ENCODE results near the gene PCSK1. TPM values are rescaled to one million over a fixed set of nuclear protein-coding genes. Genes with fewer than 3 reads are reported as not detected.
"Not testable (repeated sequence)": the region's sequence is repeated elsewhere in the genome, so short reads cannot be mapped to it uniquely, and the experiment has no call there.

PCSK1 gene
- total RNA-seq, 1 donor from 2014 or later: 0.41 TPM

DNA sequence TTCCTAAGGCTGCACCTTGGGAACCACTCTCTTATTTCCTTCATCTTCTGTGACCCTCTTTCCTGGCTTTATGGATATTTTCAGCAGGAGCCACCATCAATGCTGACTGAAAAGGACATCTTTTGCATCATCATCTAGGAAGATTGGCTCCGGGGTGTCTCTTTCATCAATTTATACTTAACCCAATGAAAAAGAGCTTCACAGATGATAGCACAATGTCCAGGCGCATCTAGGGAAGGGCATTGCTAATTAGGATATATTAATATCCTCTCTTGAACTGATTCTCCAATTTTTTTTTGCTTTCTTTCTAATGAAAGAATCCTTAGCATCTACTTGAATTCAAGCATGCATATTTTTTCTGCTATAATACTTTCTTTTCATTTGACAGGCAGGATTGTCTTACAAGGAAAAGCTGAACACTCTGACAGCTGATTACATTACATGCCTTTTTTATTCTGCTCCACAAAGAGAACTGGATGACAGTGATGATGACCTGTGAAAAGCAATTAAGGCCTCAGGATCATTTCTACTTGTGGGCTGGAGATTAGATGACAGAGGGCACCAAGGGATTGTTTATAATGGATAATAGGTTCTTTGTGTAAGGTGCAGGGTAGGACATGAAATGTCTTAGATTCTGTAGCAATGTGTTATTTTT, 60.2 kb downstream of the PCSK1 start:
- H3K27ac Mint-ChIP-seq (ENCODE audit: unreplicated experiment): no peak overlapping the region
- no peak for DNase-seq (ENCODE audit: low spot score)
- H3K4me1 Mint-ChIP-seq (ENCODE audit: unreplicated experiment): peaks cover 3% of the 10 kb centered on the region
- no peaks in the 10 kb centered on the region for H3K27me3 Mint-ChIP-seq (ENCODE audit: unreplicated experiment)
- TF ChIP-seq, protein P1, sequence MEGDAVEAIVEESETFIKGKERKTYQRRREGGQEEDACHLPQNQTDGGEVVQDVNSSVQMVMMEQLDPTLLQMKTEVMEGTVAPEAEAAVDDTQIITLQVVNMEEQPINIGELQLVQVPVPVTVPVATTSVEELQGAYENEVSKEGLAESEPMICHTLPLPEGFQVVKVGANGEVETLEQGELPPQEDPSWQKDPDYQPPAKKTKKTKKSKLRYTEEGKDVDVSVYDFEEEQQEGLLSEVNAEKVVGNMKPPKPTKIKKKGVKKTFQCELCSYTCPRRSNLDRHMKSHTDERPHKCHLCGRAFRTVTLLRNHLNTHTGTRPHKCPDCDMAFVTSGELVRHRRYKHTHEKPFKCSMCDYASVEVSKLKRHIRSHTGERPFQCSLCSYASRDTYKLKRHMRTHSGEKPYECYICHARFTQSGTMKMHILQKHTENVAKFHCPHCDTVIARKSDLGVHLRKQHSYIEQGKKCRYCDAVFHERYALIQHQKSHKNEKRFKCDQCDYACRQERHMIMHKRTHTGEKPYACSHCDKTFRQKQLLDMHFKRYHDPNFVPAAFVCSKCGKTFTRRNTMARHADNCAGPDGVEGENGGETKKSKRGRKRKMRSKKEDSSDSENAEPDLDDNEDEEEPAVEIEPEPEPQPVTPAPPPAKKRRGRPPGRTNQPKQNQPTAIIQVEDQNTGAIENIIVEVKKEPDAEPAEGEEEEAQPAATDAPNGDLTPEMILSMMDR (IDR thresholded peaks at IDR 0.05; ENCODE audit: unreplicated experiment): no peak
- H3K9me3 Mint-ChIP-seq (ENCODE audit: unreplicated experiment): peaks cover 4% of the 10 kb centered on the region
- H3K36me3 Mint-ChIP-seq (ENCODE audit: low read depth, unreplicated experiment): no peaks in the 10 kb centered on the region
- no peak overlapping the region for H3K4me3 Mint-ChIP-seq (ENCODE audit: unreplicated experiment)

GRCh38 chr5:96370976-96371375, 62.1 kb downstream of the PCSK1 start:
- Mint-ChIP-seq H3K9me3 (ENCODE audit: unreplicated experiment) (peaks cover 4% of the 10 kb centered on the region), H3K4me3 (ENCODE audit: unreplicated experiment) (no peak overlapping the region), H3K27ac (ENCODE audit: unreplicated experiment) (no peak overlapping the region), H3K27me3 (ENCODE audit: unreplicated experiment) (no peaks in the 10 kb centered on the region), H3K36me3 (ENCODE audit: low read depth, unreplicated experiment) (no peaks in the 10 kb centered on the region), H3K4me1 (ENCODE audit: unreplicated experiment) (peaks cover 3% of the 10 kb centered on the region)
- TF ChIP-seq, protein P1 (IDR thresholded peaks at IDR 0.05; ENCODE audit: unreplicated experiment): no peak
- DNase-seq (ENCODE audit: low spot score): no peak

- not testable (repeated sequence) for H3K4me3 Mint-ChIP-seq (ENCODE audit: unreplicated experiment); H3K4me1 Mint-ChIP-seq (ENCODE audit: unreplicated experiment); DNase-seq (ENCODE audit: low spot score); H3K27ac Mint-ChIP-seq (ENCODE audit: unreplicated experiment); H3K9me3 Mint-ChIP-seq (ENCODE audit: unreplicated experiment); H3K27me3 Mint-ChIP-seq (ENCODE audit: unreplicated experiment); H3K36me3 Mint-ChIP-seq (ENCODE audit: low read depth, unreplicated experiment)
Measured at GRCh38 chr5:96367337-96367736, 65.7 kb downstream of the PCSK1 start.

DNA sequence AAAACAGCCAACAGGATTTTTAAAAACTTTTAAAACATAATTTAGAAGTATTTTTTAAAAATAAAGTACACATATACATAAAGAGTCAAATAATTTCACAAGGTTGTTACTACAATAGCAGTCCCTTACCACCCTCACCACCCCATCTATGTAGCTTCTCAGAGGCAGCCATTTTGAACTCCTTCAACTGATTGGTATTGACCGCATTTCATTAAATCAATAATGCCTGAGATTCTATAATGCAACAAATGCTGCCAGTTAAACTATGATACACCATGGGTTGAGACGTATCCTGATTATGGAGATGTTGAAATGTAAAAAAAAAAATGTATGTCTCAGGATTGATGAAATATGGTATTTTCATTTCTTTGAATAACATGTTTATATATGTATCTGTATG, 78.8 kb downstream of the PCSK1 start:
- no peak overlapping the region for H3K27ac Mint-ChIP-seq (ENCODE audit: unreplicated experiment)
- peaks cover 1% of the 10 kb centered on the region for H3K27me3 Mint-ChIP-seq (ENCODE audit: unreplicated experiment)
- no peaks in the 10 kb centered on the region for H3K36me3 Mint-ChIP-seq (ENCODE audit: low read depth, unreplicated experiment)
- TF ChIP-seq, protein P1 (IDR thresholded peaks at IDR 0.05; ENCODE audit: unreplicated experiment): no peak
- no peaks in the 10 kb centered on the region for H3K9me3 Mint-ChIP-seq (ENCODE audit: unreplicated experiment)
- no peak overlapping the region for H3K4me3 Mint-ChIP-seq (ENCODE audit: unreplicated experiment)
- no peak for DNase-seq (ENCODE audit: low spot score)
- peaks cover 4% of the 10 kb centered on the region for H3K4me1 Mint-ChIP-seq (ENCODE audit: unreplicated experiment)

DNA sequence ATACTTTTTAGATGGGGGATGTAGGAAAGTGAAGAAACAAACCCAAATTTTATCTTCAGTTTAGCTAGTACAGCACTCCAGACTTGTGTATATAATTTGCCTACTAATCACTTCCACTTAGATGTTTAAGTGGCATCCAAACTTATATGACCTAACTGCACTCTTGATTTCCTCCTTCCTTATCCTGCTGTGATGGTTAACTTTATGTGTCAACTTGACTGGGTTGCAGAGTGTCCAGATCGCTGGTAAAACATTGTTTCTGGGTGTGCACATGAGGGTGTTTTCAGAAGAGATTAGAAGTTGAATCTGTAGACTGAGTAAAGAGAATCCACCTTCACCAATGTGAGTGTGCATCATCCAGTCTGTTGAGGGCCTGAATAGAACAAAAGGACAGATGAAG, 79.8 kb downstream of the PCSK1 start:
- H3K27ac Mint-ChIP-seq (ENCODE audit: unreplicated experiment): no peak overlapping the region
- no peaks in the 10 kb centered on the region for H3K36me3 Mint-ChIP-seq (ENCODE audit: low read depth, unreplicated experiment)
- H3K4me1 Mint-ChIP-seq (ENCODE audit: unreplicated experiment): peaks cover 4% of the 10 kb centered on the region
- H3K4me3 Mint-ChIP-seq (ENCODE audit: unreplicated experiment): no peak overlapping the region
- no peak for DNase-seq (ENCODE audit: low spot score)
- H3K27me3 Mint-ChIP-seq (ENCODE audit: unreplicated experiment): peaks cover 1% of the 10 kb centered on the region
- no peaks in the 10 kb centered on the region for H3K9me3 Mint-ChIP-seq (ENCODE audit: unreplicated experiment)
- TF ChIP-seq, protein P1 (IDR thresholded peaks at IDR 0.05; ENCODE audit: unreplicated experiment): no peak

Measured in endothelial cell (in vitro differentiated cells).